ENCODE data around the gene AJM1.
A peak's percentile ranks its signal among the peaks of the same experiment; 100 is the strongest.

The AJM1 gene

DNA sequence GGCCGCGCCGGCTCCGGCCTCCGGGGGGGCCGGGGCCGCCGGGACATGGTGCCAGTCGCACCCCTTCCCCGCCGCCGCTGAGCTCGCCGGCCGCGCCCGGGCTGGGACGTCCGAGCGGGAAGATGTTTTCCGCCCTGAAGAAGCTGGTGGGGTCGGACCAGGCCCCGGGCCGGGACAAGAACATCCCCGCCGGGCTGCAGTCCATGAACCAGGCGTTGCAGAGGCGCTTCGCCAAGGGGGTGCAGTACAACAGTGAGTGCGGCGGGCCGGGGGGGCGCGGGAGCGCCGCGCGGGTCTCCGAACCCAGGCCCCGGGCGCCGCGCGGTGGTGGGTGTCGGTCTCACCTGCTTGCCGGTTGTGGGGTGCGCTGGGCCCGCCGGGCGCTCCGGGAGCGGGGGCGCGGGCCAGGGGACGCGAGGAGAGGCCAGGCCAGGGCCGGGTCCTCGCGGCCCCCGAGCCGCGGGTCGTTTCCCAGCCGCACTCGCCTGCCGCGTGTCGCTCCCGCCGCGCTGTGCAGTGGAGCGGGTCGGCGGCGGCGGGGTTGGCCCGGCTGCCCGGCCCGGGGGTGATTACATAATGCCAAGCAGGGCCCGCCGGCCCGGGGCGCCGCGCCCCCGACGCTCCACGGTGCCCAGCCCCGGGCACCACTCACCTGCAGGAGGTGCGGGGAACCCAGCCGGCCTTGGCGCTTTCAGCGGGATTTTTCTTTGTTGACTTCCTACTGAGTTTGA is 34.0 kb upstream of the AJM1 start:
- DNase-seq = peak; percentile 60

DNA sequence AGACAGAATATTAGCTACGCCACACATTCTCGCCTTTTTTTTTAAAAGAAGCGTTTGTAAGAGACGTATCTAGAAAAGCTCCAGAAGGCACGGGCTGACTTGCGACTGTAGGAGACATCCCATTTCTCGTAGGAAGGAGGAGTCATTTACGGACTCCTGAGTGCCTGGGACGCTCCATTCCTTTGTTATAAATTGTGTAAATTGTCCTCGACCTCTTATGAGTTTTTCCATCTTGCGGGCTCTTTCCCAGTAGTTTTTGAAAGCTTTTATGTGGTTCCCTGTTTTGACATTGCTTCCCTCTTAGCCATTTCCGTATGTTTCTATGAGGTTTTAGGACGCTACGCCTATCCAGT is 33.5 kb upstream of the AJM1 start:
- DNase-seq = no peak

DNA sequence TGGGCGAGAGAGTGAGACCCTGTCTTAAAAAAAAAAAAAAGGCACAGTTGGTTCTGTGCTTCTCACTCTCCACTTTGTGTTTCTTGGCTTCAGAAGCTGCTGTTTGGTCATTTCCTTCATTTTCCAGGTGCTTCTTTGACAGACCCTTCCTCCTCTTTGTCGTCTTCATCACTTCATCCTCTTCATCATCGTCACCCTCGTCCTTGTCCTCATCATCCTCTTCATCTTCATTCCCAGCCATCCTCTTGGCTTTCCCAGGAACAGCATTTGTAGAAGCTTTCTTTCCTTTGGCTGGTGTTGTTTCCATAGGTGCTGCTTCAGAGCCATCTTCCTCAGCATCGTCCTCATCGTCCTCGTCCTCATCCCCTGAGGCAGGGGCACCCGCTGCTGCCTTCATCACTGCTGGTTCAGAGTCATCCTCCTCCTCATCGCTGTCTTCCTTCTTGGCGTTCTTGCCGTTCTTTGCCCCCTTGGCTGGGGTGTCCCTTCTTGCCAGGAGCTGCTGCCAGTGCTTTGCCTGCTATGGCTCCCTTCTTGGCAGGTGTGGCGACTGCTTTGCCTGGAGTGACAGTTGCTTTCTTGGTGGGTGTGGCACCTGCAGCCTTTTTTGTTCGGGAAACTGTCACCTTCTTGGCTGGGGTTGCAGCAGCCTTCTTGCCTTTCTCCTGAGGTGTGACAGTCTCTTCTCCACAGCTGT is 27.4 kb upstream of the AJM1 start:
- DNase-seq = no peak

DNA sequence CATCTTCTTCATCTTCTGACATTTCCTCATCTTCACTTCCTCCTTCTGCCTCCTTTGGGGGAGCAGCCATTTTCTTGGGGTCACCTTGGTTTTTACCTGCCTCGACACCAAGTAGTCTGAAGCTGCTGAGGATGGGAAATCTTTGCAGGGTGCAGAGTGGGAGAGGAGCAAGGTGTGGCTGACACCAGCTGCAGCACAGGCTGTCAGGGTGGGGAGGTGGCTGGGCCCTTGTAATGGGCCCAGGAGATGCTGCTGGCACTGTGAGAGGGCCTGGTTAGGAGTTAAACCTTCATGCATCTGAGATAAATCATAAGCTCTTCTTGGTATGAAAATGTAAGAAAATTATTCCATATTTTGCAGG is 26.9 kb upstream of the AJM1 start:
- no peak for DNase-seq

DNA sequence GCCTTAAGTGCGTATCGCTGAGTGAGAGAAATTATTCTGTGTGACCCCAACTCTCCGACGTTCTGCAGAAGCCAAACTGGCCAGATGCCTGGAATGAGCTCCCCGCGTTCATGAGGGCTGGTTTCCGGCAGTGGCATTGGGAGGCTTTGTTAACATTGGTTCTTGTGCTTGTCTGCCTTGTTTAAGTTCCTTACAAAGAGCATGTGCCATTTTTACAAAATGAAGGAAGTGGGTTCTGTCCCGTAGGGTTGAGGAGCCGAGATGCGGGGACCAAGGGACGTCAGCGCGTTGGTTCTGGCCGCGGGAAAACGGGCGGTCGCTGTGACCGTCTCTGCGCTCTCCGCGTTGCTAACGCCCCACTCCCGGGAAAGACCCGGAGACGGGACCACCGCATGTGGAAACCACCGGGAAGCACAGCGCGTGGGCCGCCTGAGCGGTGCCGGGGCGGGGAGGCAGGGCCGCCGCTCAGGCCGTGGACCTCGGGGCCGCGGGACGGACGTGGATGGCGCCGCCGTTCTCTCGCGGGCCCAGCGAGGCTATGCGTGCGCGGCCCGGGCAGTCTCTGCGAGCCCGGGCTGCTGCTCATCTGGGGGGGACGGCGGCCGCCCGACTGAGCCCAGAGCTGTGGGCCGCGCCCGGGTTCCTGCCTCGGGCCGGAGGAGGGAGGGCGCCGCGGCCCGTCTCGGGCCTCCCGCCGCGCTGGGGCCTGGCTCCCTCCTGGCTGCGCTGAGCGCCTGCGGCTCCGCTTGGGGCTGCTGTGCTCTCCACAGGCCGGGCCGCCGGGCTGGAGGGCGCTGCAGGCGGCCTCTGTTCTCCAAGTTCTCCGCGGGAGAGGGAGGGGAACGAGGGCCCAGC is 21.1 kb upstream of the AJM1 start:
- DNase-seq = no peak

DNA sequence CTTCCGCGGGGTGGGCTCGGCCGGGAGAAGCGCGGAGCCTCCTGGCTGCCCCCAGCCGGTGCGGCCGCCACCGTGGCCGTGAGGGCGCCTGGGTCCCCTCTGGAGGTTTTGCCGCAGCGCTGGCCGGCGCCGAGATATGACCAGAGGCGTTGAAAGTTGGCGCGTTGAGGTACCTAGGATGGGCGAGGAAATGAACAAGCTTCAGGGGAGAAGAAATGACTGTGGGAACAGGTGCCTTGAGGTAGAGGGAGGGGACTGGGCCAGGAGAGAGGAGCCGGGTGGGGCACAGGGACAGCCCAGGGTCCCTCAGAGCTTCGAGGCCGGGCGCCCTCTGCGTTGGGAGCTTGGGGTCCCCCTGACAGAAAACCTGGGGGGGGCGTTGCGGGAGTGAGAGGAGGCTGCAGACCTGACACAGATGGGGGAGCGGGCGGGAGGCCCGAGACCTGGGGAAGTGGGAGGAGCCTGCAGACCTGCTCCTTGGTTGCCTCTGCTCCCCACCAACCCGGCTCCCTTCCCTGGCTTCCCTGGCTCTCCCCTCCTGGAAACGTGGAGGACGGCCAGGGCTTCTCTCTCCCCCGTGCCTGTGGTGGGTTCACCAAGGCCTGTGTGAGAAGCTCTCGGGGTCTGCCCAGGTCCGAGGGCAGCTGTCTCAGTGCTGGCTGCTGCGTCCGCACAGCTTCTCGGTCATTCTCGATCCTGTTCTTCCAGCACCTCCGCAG is 20.3 kb upstream of the AJM1 start:
- DNase-seq = no peak

DNA sequence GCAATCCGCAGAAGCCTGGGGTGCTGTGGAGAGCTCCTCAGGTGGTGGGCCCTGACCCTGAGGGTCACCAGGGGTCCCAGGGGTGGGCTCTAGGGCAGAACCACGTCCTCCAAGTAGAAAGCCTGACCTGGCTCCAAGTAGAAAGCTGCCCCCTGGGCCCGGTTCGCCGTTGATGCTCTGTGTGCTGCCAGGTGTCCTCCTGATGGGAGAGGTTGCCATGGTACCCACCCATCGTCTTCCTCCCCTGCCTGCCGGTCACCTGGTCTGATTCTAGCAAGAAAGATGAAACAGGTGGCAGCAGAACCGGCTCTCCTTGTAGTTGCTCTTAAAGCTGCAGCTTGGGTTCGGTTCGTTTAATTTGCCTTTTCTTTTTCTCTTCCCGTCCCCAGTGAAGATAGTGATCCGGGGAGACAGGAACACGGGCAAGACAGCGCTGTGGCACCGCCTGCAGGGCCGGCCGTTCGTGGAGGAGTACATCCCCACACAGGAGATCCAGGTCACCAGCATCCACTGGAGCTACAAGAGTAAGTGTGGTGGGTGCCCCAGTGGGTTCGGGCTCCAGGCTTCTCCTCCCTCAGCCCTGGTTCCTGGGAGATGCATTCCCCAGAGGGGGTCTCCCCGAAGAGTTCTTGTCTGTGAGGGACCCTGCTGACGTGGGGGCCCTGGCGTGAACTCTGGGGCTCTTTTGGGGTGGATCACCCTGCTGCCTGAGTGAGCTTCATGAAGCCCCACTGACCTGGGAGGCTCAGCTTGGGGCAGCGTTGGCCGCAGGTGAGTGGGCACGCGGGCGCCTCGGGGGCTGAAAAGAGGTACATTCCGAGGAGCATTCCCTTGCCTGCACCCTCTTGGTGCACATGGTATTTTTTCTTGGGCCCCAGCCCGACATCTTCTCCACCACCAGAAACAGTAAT is 18.9 kb upstream of the AJM1 start:
- no peak for DNase-seq

DNA sequence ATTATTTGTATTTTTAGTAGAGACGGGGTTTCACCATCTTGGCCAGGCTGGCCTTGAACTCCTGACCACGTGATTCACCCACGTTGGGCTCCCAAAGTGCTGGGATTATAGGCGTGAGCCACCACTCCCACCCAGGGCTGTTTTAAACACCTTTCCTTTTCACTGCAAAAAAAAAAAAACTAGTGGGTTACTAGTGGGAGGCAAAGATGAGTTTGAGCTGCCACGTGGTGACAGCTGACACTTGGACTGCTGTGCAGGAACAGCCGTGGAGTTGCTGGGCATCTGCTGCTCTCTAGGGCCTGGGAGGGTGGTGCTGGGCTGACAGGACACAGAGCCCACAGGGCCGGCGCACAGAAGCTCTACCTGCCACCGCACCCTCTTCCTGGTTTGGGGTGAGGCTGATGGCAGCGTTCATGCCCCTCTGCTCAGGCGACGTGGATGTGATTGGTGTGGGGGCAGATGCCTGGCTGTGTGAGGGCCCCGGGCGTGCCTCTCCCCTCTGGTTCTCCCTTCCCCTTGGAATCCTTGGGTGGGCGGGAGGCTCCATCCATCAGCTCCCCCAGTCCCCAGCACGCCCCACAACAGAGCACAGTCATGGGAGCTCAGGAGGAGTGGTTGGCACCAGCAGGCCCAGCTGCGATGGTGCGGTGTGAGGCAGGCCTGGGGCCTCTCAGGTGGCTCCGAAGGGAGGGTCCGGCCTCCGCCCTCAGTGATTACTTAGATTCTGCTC is 17.6 kb upstream of the AJM1 start:
- no peak for DNase-seq

DNA sequence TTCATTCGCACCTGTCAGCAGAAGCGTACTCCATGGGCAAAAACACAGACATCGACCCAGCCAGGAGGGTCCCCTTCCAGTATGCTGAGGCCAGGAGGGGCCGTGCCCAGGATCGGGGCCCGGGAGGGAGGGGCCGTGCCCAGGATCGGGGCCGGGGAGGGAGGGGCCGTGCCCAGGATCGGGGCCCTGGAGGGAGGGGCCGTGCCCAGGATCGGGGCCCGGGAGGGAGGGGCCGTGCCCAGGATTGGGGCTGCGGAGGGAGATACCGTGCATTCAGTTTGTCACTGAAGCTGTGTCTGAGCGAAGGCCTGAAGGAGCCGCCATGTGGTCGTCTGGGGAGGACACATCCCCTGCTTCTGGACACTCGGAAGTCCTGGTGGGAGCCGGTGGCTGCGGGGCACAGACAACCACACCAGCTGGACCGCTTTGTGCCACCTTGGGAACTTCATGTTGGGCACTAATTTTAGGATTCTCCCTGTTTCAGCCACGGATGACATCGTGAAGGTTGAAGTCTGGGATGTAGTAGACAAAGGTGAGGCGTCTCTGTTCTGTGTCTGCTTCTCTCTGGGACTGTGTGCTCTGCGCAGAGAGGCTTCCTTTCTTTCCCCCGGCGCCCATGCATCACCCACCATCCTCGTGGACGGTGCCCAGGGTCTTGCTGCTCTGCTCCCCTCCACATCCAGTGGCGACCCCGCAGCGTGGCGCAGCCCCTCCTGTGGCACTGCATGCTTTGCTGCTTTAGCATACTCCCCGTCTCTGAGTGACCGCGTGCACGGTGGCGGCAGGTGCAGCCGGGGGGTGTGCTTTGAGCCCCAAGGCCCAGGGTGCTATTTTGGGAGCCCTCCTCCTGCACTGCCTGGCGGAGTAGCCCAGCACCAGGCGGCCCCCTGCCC is 16.7 kb upstream of the AJM1 start:
- DNase-seq = no peak

DNA sequence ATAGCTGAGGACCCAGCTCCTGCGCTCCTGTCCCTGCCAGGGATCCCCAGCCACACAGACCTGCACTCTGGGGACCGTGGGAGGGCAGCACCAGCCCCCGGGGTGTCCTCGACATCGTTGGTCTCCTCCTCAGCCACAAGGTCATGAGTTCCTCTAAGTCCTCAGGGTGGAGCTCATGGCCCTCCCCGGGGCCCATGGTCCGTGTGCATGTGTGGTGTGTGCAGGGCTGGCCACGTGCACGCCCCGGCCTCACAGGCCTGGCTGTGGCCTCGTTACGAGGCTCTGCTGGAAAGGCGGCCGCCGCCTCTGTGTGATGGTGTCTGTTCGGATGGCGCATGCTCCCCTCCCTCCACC is 16.1 kb upstream of the AJM1 start:
- no peak for DNase-seq

DNA sequence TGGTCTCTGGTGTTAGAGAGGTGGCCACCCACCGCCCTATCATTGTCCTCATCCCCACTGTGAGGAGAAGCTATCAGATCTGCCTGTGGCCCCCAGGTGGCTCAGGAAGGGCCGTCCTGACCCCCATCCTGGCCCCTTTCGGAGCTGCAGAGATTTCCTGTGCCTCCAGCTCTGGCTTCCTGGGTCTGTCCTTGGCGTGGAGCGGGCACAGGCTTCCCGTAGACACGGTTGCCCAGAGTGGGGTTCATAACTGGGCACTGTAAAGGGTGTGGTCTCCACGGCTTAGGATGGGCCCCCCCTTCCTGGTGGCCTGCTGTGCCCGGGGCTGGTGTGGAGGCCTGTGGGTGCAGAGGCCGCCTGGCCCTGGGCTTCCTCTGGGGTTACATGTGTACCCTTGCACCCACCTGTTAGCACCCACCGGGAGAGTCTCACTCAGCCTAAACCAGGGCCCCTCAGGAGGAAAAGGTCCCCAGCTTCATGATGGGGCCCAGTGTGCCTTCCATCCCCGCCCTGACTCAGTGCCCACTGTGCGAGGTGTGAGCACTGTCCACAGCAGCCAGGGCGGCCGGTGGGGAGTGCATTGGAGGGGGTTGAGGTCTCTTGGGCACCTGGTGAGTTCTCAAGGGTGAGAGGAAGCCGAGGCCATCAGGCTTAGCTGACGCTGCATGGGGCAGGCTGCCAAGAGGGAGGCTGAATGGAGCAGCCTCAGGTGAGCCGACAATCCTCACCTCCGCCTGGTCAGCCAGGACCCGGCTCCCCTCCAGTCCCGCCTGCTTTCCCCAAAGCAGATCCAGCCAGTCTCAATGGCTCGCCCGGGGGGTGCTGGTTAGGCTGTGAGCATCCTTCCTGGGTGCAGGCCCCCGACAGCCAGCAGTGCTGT is 15.3 kb upstream of the AJM1 start:
- DNase-seq = no peak

DNA sequence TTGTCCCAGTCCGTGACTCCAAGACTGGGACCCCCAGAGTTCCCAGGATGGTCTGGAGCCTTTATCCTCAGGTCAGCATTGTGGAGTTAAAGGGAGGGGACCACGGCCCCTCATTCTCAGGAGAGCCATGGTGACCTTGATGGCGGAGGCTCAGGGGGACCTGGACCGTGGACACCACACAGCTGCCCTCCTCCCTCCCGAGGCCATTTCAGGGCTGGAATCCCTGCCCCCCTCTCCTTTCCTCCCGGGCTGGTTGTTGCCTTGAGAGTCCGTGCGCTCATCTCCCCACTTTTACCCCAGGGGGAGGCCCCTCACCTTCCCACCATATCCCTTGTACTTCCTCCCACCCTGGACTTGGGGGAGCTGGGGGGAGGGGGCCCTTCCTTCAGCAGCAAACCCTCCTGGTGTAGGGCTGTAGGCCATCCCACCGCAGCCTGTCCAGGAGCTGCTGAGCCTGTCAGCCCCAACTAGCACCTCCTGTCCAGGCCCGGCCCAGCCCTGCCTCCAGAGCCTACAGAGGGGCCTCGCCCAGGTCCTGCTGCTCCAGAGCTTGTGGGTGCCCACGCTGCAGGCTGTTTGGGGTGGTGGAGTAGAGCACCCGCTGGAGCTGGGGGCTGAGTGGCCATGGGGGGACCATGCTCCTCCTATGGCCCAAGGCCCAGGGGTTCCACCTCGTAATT is 14.3 kb upstream of the AJM1 start:
- no peak for DNase-seq

DNA sequence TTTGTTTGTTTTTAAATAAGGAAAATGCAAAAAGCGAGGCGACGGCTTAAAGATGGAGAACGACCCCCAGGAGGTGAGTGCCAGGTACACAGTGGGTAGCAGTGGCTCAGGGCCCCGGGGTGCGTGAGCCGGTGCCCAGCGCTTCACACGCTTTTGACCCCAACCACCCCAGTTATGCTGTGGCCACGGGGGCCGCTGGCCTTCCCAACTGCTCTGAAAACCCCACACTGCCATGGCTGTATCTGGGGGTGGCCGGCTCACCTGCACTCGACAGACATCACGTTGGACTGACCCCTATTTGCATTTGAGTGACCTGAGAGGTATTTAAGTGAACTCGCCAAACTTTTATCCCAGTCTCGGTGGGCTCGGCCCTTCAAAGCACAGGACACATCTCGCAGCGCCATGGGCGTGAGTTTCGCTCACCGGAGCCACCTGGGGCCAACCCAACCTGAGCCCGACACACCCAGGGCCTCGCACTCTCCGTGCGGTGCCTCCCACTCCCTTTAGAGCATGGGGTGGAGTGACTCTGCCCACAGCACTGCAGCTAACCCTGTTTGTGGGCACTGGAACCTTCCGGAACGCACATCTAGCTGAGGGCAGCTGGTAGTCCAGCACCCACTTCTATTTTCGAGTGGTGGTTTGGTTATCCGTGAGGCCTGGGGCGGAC is 13.7 kb upstream of the AJM1 start:
- DNase-seq = no peak

DNA sequence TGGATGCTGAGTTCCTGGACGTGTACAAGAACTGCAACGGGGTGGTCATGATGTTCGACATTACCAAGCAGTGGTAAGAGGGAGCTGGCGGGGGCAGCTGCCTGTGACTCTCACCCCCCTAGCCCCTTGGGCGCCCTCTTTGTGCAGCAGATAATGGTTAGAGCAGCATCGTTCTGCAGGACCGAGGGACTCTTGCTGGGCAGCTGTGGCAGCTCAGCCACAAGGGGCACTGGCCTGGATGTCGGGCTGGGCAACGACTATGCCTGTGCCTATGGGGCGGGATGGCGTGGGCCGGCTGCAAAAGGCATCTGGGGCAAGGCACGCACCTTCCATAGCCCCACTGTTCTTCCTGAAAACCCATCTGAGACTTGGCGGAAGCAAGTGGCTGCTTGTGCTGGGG is 12.9 kb upstream of the AJM1 start:
- DNase-seq = no peak

DNA sequence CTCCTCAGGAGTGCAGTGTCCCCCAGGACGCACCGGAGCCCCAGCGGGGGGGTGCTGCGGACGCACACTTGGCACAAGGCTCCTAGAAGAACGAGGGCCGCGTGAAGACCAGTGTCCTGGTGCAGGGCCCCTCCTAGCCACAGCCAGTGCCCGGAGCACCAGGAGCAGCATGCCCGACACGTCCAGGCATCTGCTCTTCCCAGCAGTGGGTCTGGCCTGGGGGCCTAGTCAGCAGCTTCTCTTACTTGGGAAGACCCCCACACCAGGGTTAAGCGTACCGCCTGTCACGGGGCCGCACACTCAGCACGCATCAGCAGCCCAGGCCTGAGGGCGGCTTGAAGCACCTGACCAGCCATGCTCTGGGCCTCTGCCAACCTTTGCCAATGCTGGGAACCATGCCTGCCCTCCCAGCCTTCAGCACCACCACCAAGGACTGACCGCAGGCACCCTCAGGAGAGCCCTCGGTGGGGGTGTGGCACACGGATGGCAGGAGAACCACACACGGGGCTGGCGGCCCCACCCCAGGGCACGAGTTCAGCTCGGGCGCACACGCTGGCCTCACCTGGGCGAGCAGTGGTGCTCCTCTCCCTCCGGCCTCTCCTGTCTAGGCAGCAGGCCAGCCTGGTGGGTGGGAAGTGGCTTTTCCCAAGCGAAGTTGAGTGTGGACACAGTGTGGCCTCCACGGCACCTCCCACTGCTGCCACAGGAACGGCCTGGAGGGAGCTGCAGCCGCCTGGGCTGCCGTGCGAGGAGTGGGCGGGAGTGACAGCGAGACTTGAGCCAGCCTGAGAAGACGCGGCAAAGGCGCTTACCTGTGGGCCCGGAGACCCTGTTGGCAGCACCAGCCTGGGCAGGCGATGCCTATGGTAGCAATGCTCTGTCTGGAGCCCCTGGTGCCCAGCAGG is 12.0 kb upstream of the AJM1 start:
- no peak for DNase-seq

DNA sequence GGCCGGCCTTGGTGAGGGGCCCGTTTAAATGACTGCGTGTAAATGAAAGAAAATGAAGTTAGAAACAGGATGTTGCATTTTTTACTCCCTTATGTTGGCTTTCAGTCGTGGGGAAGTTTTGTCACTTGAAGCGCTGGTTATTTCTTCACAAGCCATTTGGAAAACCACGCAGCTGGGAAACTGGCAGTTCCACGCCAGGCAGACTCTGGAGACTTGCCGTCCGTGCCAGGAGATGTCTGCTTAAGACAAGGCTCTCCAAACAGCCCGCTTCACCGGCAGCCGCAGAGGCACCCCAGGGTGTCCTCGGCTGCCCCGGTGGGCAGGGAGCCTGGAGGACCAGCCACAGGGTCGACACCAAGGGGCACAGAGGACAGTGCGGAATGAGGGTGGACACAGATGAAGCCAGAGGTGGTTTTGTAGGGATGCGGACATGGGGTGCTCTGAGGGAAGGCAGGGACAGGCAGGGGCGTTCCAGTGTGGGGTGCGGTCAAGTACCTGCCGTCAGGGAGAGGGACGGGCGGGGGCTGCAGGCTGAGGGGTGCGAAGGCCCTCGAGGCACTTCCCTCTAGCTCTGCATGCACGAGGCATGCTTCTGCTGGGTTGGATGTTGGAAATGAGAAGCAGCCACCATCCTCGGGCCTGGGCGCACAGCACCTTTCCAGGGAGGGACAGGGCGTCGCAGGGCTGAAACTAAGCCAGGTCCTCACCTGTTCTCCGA is 11.1 kb upstream of the AJM1 start:
- no peak for DNase-seq

DNA sequence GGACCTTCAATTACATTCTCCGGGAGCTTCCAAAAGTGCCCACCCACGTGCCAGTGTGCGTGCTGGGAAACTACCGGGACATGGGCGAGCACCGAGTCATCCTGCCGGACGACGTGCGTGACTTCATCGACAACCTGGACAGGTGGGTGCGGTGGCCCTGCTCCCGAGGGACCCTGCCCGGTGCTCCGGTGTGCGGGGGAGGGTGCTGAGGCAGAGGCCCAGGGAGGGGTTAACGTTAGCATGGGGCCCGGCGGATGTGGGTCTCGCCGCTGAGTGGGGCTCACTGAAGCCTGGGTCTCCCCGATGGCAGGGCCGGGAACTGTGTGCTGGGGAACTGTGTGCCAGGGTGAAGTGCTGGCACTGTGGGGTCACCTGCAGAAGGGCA is 10.6 kb upstream of the AJM1 start:
- no peak for DNase-seq
